ENCODE measurements around the gene TMEM31.

- TF ChIP-seq CTCF (tag by site-specific recombination; IDR thresholded peaks at IDR 0.05) (no peak), REPIN1 (tag by site-specific recombination; IDR thresholded peaks at IDR 0.05; ENCODE audit: low read depth) (no peak), ZNF140 (tag by site-specific recombination; IDR thresholded peaks at IDR 0.05) (no peak), ZNF521 (tag by site-specific recombination; IDR thresholded peaks at IDR 0.05) (no peak)
Measured at GRCh38 chrX:103758555-103758954, 47.8 kb downstream of the TMEM31 start.

Measured in HEK293 (cell line).